ENCODE measurements around the gene TERC. TPM values are rescaled to one million over a fixed set of nuclear protein-coding genes. Genes with fewer than 3 reads are reported as not detected.

The TERC gene
- total RNA-seq, 1 experiment from 2014 or later, result 47.0 TPM

GRCh38 chr3:169744366-169745054, 20.4 kb downstream of the TERC start:
- Histone ChIP-seq H3K4me3 (replicated peaks in 1 of 2; ENCODE audit: low read depth in 1 of 2, low read length in 2 of 2) (no peak overlapping the region), H4K20me1 (ENCODE audit: insufficient read depth) (no peaks in the 10 kb centered on the region), H3K9me3 (ENCODE audit: control insufficient read depth in 1 of 2, insufficient read depth in 1 of 2, low read depth in 1 of 2, low read length in 2 of 2) (no peaks in the 10 kb centered on the region), H2AFZ (ENCODE audit: low read depth, low read length, poor library complexity, severe bottlenecking) (no peak overlapping the region), H3K4me1 (ENCODE audit: control insufficient read depth in 1 of 2, insufficient read depth in 2 of 2, low read length in 2 of 2) (peaks cover 0 to 9% of the 10 kb centered on the region in 2 experiments; a peak in 1 of 4 replicates), H3K9me2 (ENCODE audit: insufficient read depth) (no peaks in the 10 kb centered on the region), H3K9ac (ENCODE audit: low read length) (no peak overlapping the region), H3K79me2 (ENCODE audit: insufficient read depth, low read length) (no peaks in the 10 kb centered on the region), H3K27me3 (ENCODE audit: insufficient read depth, low read length) (0 out of 2 replicates have a peak, but pooled peaks cover 7% of the 10 kb centered on the region), H3K4me2 (ENCODE audit: low read length) (no peak overlapping the region), H3K27ac (ENCODE audit: low read depth, low read length) (no peak overlapping the region), H3K36me3 (ENCODE audit: control insufficient read depth in 1 of 2, insufficient read depth in 2 of 2, low read length in 2 of 2) (no peaks in the 10 kb centered on the region)
- DNase-seq (ENCODE audit: low read depth, low spot score) (no peak), ATAC-seq (peak; percentile 62; the same call in 1 of the 2 replicates)
- ChIA-PET CTCF (interaction anchor here (0.7 to 4.5 kb wide), 6 partner anchors 75 to 879 kb away, joined by 3 to 23 read pairs (median 3); no protein-coding TSS in a partner anchor), POLR2A (no interaction called here), RAD21 (ENCODE audit: low non-redundant PET in 1 of 2, low total read pairs in 2 of 2, uncharacterized antibody in 2 of 2, unreplicated experiment in 2 of 2) (interaction anchor here in 1 of 2 experiments (0.6 kb wide), 1 partner anchor 879 kb away, joined by 3 read pairs; no protein-coding TSS in a partner anchor)
- no TSS peak for BruUV-seq (replicated peaks)
- TF ChIP-seq FOSL1 (IDR thresholded peaks at IDR 0.05; ENCODE audit: low read depth) (no peak), JUND (IDR thresholded peaks at IDR 0.05) (no peak), CEBPB (IDR thresholded peaks at IDR 0.05; ENCODE audit: low read depth) (no peak), RAD21 (IDR thresholded peaks at IDR 0.05; ENCODE audit: low read depth) (peak; percentile 76)
- TF ChIP-seq, protein P1, sequence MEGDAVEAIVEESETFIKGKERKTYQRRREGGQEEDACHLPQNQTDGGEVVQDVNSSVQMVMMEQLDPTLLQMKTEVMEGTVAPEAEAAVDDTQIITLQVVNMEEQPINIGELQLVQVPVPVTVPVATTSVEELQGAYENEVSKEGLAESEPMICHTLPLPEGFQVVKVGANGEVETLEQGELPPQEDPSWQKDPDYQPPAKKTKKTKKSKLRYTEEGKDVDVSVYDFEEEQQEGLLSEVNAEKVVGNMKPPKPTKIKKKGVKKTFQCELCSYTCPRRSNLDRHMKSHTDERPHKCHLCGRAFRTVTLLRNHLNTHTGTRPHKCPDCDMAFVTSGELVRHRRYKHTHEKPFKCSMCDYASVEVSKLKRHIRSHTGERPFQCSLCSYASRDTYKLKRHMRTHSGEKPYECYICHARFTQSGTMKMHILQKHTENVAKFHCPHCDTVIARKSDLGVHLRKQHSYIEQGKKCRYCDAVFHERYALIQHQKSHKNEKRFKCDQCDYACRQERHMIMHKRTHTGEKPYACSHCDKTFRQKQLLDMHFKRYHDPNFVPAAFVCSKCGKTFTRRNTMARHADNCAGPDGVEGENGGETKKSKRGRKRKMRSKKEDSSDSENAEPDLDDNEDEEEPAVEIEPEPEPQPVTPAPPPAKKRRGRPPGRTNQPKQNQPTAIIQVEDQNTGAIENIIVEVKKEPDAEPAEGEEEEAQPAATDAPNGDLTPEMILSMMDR (IDR thresholded peaks at IDR 0.05 in 2 of 3, conservative IDR thresholded peaks at IDR 0.05 in 1 of 3; ENCODE audit: borderline replicate concordance in 1 of 3, insufficient read depth in 1 of 3, low read depth in 2 of 3, low read length in 2 of 3), result peak in 2 of 3 experiments; percentile 48 to 59; a peak in 3 of 6 replicates
- intact Hi-C loops (cut with micrococcal nuclease), result loop anchor here (1.0 to 2.0 kb wide), 2 partner anchors 879 to 1234 kb away; no protein-coding TSS in a partner anchor

DNA sequence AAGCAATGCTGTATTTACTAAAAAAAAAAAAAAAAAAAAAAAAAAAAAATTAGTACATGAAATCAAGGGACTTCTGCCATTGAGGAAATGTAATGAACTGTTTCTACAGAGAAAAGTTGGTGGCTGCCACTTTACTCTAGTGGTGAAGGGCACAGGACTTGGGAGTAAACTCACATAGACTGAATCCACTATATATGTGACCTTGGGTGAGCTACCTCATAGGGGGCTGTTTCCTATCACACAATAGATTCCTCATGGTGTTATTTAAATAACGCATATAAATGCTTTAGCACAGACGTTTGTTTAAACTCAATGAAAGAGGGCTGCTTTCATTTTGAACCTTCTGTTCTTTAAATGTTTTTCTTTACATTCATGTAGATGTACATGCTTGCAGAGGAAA, 25.8 kb downstream of the TERC start:
- intact Hi-C loops (cut with micrococcal nuclease), result no loop called here
- H4K20me1 ChIP-seq (ENCODE audit: insufficient read depth), result no peaks in the 10 kb centered on the region
- no TSS peak for BruUV-seq (replicated peaks)
- no peak overlapping the region for H3K4me2 ChIP-seq (ENCODE audit: low read length)
- H3K27ac ChIP-seq (ENCODE audit: low read depth, low read length), result no peak overlapping the region
- no peak overlapping the region for H3K9ac ChIP-seq (ENCODE audit: low read length)
- H2AFZ ChIP-seq (ENCODE audit: low read depth, low read length, poor library complexity, severe bottlenecking), result no peak overlapping the region
- CTCF ChIA-PET, result no interaction called here
- H3K36me3 ChIP-seq (ENCODE audit: control insufficient read depth in 1 of 2, insufficient read depth in 2 of 2, low read length in 2 of 2), result no peaks in the 10 kb centered on the region
- H3K4me1 ChIP-seq (ENCODE audit: control insufficient read depth in 1 of 2, insufficient read depth in 2 of 2, low read length in 2 of 2), result no peaks in the 10 kb centered on the region
- no peak overlapping the region for H3K4me3 ChIP-seq (replicated peaks in 1 of 2; ENCODE audit: low read depth in 1 of 2, low read length in 2 of 2)
- no peak for DNase-seq (ENCODE audit: low read depth, low spot score)
- RAD21 ChIA-PET (ENCODE audit: low non-redundant PET in 1 of 2, low total read pairs in 2 of 2, uncharacterized antibody in 2 of 2, unreplicated experiment in 2 of 2), result no interaction called here
- no peaks in the 10 kb centered on the region for H3K79me2 ChIP-seq (ENCODE audit: insufficient read depth, low read length)
- POLR2A ChIA-PET, result no interaction called here
- no peaks in the 10 kb centered on the region for H3K27me3 ChIP-seq (ENCODE audit: insufficient read depth, low read length)
- H3K9me3 ChIP-seq (ENCODE audit: control insufficient read depth in 1 of 2, insufficient read depth in 1 of 2, low read depth in 1 of 2, low read length in 2 of 2), result no peaks in the 10 kb centered on the region
- H3K9me2 ChIP-seq (ENCODE audit: insufficient read depth), result no peaks in the 10 kb centered on the region
- ATAC-seq, result no peak
- TF ChIP-seq, protein P2, sequence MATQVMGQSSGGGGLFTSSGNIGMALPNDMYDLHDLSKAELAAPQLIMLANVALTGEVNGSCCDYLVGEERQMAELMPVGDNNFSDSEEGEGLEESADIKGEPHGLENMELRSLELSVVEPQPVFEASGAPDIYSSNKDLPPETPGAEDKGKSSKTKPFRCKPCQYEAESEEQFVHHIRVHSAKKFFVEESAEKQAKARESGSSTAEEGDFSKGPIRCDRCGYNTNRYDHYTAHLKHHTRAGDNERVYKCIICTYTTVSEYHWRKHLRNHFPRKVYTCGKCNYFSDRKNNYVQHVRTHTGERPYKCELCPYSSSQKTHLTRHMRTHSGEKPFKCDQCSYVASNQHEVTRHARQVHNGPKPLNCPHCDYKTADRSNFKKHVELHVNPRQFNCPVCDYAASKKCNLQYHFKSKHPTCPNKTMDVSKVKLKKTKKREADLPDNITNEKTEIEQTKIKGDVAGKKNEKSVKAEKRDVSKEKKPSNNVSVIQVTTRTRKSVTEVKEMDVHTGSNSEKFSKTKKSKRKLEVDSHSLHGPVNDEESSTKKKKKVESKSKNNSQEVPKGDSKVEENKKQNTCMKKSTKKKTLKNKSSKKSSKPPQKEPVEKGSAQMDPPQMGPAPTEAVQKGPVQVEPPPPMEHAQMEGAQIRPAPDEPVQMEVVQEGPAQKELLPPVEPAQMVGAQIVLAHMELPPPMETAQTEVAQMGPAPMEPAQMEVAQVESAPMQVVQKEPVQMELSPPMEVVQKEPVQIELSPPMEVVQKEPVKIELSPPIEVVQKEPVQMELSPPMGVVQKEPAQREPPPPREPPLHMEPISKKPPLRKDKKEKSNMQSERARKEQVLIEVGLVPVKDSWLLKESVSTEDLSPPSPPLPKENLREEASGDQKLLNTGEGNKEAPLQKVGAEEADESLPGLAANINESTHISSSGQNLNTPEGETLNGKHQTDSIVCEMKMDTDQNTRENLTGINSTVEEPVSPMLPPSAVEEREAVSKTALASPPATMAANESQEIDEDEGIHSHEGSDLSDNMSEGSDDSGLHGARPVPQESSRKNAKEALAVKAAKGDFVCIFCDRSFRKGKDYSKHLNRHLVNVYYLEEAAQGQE (IDR thresholded peaks at IDR 0.05; ENCODE audit: low read depth), result no peak
- TF ChIP-seq, protein P1 (IDR thresholded peaks at IDR 0.05 in 2 of 3, conservative IDR thresholded peaks at IDR 0.05 in 1 of 3; ENCODE audit: borderline replicate concordance in 1 of 3, insufficient read depth in 1 of 3, low read depth in 2 of 3, low read length in 2 of 3), result no peak
- TF ChIP-seq ZFX (IDR thresholded peaks at IDR 0.05) (no peak), ZNF274 (IDR thresholded peaks at IDR 0.05; ENCODE audit: low read depth, low read length) (no peak), EZH2phosphoT487 (IDR thresholded peaks at IDR 0.05; ENCODE audit: borderline replicate concordance) (no peak), FOSL1 (IDR thresholded peaks at IDR 0.05; ENCODE audit: low read depth) (no peak)
- TF ChIP-seq, protein P3, sequence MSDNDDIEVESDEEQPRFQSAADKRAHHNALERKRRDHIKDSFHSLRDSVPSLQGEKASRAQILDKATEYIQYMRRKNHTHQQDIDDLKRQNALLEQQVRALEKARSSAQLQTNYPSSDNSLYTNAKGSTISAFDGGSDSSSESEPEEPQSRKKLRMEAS (IDR thresholded peaks at IDR 0.05), result no peak
